Activated CD4-positive, alpha-beta T cell treated with anti-CD3 and anti-CD28 coated beads, Interleukin-2, Interleukin-6, amounts not matched to agents 100 ng/mL and 50 ng/mL, durations not matched to agents 16 hours and 8 hours (primary cell): ENCODE measurements around the gene GTSE1.
"Not testable (repeated sequence)": the region's sequence is repeated elsewhere in the genome, so short reads cannot be mapped to it uniquely, and the experiment has no call there.

Source experiments
- DNase-seq: peaks from one replicate; pipeline ENCODE4 v3.0.0-alpha.2; 2020

Gene GTSE1

GRCh38 chr22:46296257-46297150 lies at the start of gene GTSE1:
TSS of gene GTSE1 (plus strand) at chr22:46296870. CDS start at chr22:46297401, 531 bp downstream.
- DNase-seq = peak; percentile 99

- DNase-seq = no peak
These were observed 49.2 kb upstream of the GTSE1 start for GRCh38 chr22:46247443-46247975.

GRCh38 chr22:46250035-46250782 lies 46.5 kb upstream of the GTSE1 start, which contains the start of gene CDPF1:
TSS of gene CDPF1 (minus strand) at chr22:46250293. CDS start at chr22:46248284, 2,009 bp downstream.
- DNase-seq = peak; percentile 94

GRCh38 chr22:46250783-46251125 lies 45.9 kb upstream of the GTSE1 start:
- no peak for DNase-seq

GRCh38 chr22:46251266-46251665 lies 45.4 kb upstream of the GTSE1 start:
- no peak for DNase-seq

GRCh38 chr22:46251816-46252380 lies 44.8 kb upstream of the GTSE1 start:
- peak; percentile 72 for DNase-seq

GRCh38 chr22:46256358-46256958 lies 40.2 kb upstream of the GTSE1 start:
- DNase-seq = no peak

- DNase-seq = no peak
These were observed 37.3 kb upstream of the GTSE1 start for GRCh38 chr22:46259374-46259773.

- no peak for DNase-seq
These were observed 36.6 kb upstream of the GTSE1 start for GRCh38 chr22:46260038-46260437.

- peak; percentile 35 for DNase-seq
These were observed 34.0 kb upstream of the GTSE1 start for GRCh38 chr22:46262449-46263215.

GRCh38 chr22:46263216-46263590 lies 33.5 kb upstream of the GTSE1 start, which contains the start of gene PKDREJ:
TSS of gene PKDREJ (minus strand) at chr22:46263343. CDS start at chr22:46263322, 21 bp downstream.
- DNase-seq = no peak

- not testable (repeated sequence) for DNase-seq
These were observed 32.1 kb upstream of the GTSE1 start for GRCh38 chr22:46264520-46264919.

- not testable (repeated sequence) for DNase-seq
These were observed 31.0 kb upstream of the GTSE1 start for GRCh38 chr22:46265627-46266026.

- DNase-seq = peak; percentile 60
These were observed 29.0 kb upstream of the GTSE1 start, which contains the start of gene TTC38 for GRCh38 chr22:46267431-46268279. TSS of gene TTC38 (plus strand) at chr22:46268008. CDS start at chr22:46268040, 32 bp downstream.

- no peak for DNase-seq
These were observed 27.1 kb upstream of the GTSE1 start for GRCh38 chr22:46269564-46269963.

- no peak for DNase-seq
These were observed 24.5 kb upstream of the GTSE1 start for GRCh38 chr22:46272196-46272595.

- DNase-seq = no peak
These were observed 23.8 kb upstream of the GTSE1 start for GRCh38 chr22:46272762-46273431.

GRCh38 chr22:46273432-46274148 lies 23.1 kb upstream of the GTSE1 start:
- no peak for DNase-seq

GRCh38 chr22:46274381-46274780 lies 22.3 kb upstream of the GTSE1 start:
- no peak for DNase-seq
